Tibial artery (tissue), 4 donors: Measurements from ENCODE around the gene RUSC1.

ENCODE experiments used
- DNase-seq, 2 donors: peaks; one replicate each; pipeline ENCODE4 v3.0.0-alpha.2; 2019
- H3K27ac ChIP-seq, 2 donors: fragments of 200-600 bp; sonication (generic) in 1 of 2; 1 replicate in 1 of 2; 2 replicates in 1 of 2; pipeline ENCODE4 v1.5.1; 2018 to 2019; ENCODE audit warnings: mild to moderate bottlenecking in 1 of 2
- H3K27me3 ChIP-seq, 2 donors: fragments of 200-600 bp; sonication (generic) in 1 of 2; one replicate each; pipeline versions ENCODE4 v1.5.1 to v1.6.0; 2016 to 2019
- H3K36me3 ChIP-seq, 3 donors: fragments of 200-600 bp; sonication (generic) in 2 of 3; one replicate each; pipeline ENCODE4 v1.5.1; 2016 to 2019; ENCODE audit warnings: mild to moderate bottlenecking in 2 of 3
- H3K4me1 ChIP-seq, 4 donors: fragments of 200-600 bp; sonication (generic) in 2 of 4; 1 replicate in 3 of 4; 2 replicates in 1 of 4; pipeline ENCODE4 v1.5.1; 2016 to 2019
- H3K4me3 ChIP-seq, 2 donors: fragments of 200-600 bp; sonication (generic) in 1 of 2; 1 replicate in 1 of 2; 2 replicates in 1 of 2; pipeline ENCODE4 v1.5.1; 2018 to 2019; ENCODE audit warnings: mild to moderate bottlenecking in 2 of 2
- H3K9me3 ChIP-seq, 3 donors: fragments of 200-600 bp; sonication (generic) in 1 of 3; one replicate each; pipeline ENCODE4 v1.5.1; 2016 to 2019
- intact Hi-C: fragments of 100-400 bp; cut with DNase I; formaldehyde crosslinking; loops from one replicate; pipeline ENCODE4 v1.15.0; 2023; ENCODE audit warnings: low total_unique reads
- TF ChIP-seq, protein P1 (sequence below), 2 experiments: fragments of 200-600 bp in 1 of 2; fragments of 450-650 bp in 1 of 2; IDR thresholded peaks; one replicate each; pipeline ENCODE4 v1.5.1; 2017 to 2019; ENCODE audit warnings: antibody characterized with exemption in 2 of 2, mild to moderate bottlenecking in 1 of 2, moderate library complexity in 1 of 2

Gene RUSC1

DNA sequence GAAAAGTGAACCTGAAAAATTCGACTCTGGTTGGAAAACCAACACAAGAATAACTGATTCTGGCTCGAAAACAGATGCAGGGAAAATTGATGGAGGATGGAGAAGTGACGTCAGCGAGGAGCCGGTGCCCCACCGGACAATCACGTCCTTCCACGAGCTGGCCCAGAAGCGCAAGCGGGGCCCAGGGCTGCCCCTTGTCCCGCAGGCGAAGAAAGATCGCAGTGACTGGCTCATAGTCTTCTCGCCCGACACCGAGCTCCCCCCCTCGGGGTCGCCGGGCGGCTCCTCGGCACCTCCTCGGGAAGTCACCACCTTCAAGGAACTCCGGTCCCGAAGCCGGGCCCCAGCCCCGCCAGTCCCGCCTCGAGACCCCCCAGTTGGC is 1.9 kb downstream of the RUSC1 start:
- intact Hi-C loops: loop anchor here (5.0 kb wide), 2 partner anchors 45 to 70 kb away; partner anchors contain the start of gene HCN3
- peaks cover 0 to 27% (median 11%) of the 10 kb centered on the region in 3 donors for H3K36me3 ChIP-seq
- TF ChIP-seq, protein P1, sequence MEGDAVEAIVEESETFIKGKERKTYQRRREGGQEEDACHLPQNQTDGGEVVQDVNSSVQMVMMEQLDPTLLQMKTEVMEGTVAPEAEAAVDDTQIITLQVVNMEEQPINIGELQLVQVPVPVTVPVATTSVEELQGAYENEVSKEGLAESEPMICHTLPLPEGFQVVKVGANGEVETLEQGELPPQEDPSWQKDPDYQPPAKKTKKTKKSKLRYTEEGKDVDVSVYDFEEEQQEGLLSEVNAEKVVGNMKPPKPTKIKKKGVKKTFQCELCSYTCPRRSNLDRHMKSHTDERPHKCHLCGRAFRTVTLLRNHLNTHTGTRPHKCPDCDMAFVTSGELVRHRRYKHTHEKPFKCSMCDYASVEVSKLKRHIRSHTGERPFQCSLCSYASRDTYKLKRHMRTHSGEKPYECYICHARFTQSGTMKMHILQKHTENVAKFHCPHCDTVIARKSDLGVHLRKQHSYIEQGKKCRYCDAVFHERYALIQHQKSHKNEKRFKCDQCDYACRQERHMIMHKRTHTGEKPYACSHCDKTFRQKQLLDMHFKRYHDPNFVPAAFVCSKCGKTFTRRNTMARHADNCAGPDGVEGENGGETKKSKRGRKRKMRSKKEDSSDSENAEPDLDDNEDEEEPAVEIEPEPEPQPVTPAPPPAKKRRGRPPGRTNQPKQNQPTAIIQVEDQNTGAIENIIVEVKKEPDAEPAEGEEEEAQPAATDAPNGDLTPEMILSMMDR (IDR thresholded peaks at IDR 0.05): no peak
- H3K27me3 ChIP-seq: no peaks in the 10 kb centered on the region
- no peaks in the 10 kb centered on the region for H3K9me3 ChIP-seq
- peak overlapping the region; percentile 89 to 99 for H3K27ac ChIP-seq
- peak overlapping the region; percentile 65 to 91 for H3K4me3 ChIP-seq
- DNase-seq: no peak
- H3K4me1 ChIP-seq: peaks cover 0 to 51% (median 33%) of the 10 kb centered on the region in 4 donors

DNA sequence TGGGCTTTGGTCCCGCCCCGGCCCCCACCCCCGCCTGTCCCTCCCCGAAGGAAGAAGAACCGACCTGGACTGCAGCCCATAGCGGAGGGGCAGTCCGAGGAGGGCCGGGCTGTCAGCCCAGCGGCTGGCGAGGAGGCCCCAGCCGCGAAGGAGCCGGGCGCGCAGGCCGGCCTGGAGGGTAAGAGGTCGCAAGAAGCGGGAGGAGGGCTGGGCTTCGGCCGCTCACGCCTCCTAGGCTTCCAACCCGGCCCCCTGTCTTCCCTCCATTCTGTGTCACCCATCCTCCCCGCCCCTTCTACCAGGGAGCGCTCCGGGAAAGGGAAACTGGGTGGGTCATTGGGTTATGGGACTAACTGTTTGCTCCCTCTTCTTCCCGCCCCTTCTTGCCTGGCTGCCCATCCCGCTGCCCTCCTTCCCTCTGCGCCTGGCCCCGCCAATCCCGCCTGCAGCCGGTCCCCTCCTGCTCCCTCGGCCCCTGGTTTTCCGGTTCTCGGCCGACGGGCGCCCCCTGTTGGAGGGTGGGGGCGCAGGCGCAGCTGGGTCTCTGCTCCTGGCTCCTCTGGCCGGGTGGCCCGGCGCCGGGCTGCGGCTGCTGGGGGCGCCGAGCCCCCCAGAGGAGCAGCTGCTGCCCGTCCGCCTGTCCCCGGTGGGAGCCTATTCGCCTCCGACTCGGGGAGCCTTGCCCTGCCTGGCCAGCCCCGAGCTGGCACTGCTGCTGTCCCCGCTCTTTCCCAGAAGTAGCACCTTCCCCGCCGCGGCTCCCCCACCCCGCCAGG is 2.4 kb downstream of the RUSC1 start:
- H3K27me3 ChIP-seq: no peaks in the 10 kb centered on the region
- intact Hi-C loops: loop anchor here (5.0 kb wide), 2 partner anchors 46 to 71 kb away; partner anchors contain the start of gene HCN3
- peaks cover 0 to 30% (median 17%) of the 10 kb centered on the region in 3 donors for H3K36me3 ChIP-seq
- H3K4me3 ChIP-seq: peak overlapping the region; percentile 65 to 91
- peaks cover 0 to 51% (median 33%) of the 10 kb centered on the region in 4 donors for H3K4me1 ChIP-seq
- peak; percentile 94 to 98 for DNase-seq
- peak overlapping the region; percentile 89 to 99 for H3K27ac ChIP-seq
- no peaks in the 10 kb centered on the region for H3K9me3 ChIP-seq
- TF ChIP-seq, protein P1 (IDR thresholded peaks at IDR 0.05): peak; percentile 95 to 97

DNA sequence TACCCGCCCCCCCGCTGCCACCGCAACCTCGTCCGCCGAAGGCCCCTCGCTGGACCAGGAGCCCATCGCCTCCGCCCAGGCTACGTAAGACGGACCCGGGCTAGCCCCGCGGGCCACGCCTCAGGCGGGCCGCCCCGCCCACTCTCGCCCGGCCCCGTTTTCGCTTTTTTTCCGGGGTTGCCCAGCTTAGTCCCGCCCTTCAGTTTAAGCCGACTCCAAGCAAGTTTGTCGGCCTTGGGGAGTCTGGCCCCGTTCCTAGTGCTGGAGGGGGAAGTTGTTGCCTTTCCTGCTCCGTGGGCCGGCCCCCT is 3.0 kb downstream of the RUSC1 start:
- Histone ChIP-seq H3K27me3 (no peaks in the 10 kb centered on the region), H3K9me3 (no peaks in the 10 kb centered on the region), H3K4me1 (peaks cover 0 to 51% (median 35%) of the 10 kb centered on the region in 4 donors), H3K4me3 (peak overlapping the region; percentile 65 to 91), H3K27ac (peak overlapping the region; percentile 89 to 99), H3K36me3 (peaks cover 4 to 30% (median 22%) of the 10 kb centered on the region in 3 donors)
- TF ChIP-seq, protein P1 (IDR thresholded peaks at IDR 0.05): no peak
- DNase-seq: peak; percentile 88 to 97
- intact Hi-C loops: loop anchor here (5.0 kb wide), 2 partner anchors 46 to 71 kb away; partner anchors contain the start of gene HCN3

DNA sequence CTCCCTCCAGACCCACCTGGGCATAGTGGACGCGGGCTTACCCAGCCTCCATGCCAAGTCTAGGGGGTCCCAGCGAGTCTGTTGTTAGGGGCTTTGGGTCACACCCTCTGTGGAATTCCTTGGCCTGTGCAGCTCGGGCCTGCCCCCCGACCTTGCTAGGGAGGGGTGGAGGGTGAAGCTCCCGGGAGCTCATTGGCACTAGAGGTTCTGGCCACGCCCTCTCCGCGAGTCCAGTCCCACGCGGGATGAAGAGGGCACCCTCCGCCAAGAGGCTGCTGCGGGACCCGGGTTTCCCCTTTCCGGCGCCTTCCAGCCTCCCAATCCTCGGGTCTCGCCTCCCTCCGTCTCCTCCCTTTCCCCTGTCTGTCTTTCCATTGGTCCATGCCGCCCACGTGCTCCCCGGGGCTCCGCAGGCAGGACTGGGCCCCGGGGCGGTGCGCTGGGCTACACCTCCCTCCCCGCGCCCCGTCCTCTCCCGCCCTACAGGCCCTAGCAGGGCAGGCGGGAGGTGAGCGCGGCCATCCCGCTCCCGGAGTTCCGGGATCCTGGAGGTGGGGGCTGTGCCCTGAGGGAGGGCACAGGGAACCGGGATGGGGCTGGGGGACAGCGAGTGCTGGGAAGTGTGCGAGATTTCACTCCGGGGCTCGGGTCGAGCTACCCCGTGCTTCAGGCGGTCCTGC is 3.5 kb downstream of the RUSC1 start:
- intact Hi-C loops: loop anchor here (5.0 kb wide), 2 partner anchors 47 to 72 kb away; partner anchors contain the start of gene HCN3
- H3K36me3 ChIP-seq: peaks cover 6 to 33% (median 27%) of the 10 kb centered on the region in 3 donors
- H3K27ac ChIP-seq: peak overlapping the region; percentile 89 to 99
- H3K4me1 ChIP-seq: peaks cover 0 to 53% (median 37%) of the 10 kb centered on the region in 4 donors
- H3K9me3 ChIP-seq: no peaks in the 10 kb centered on the region
- H3K4me3 ChIP-seq: peak overlapping the region; percentile 65 to 91
- TF ChIP-seq, protein P1 (IDR thresholded peaks at IDR 0.05): no peak
- peak; percentile 97 to 99 for DNase-seq
- no peaks in the 10 kb centered on the region for H3K27me3 ChIP-seq

DNA sequence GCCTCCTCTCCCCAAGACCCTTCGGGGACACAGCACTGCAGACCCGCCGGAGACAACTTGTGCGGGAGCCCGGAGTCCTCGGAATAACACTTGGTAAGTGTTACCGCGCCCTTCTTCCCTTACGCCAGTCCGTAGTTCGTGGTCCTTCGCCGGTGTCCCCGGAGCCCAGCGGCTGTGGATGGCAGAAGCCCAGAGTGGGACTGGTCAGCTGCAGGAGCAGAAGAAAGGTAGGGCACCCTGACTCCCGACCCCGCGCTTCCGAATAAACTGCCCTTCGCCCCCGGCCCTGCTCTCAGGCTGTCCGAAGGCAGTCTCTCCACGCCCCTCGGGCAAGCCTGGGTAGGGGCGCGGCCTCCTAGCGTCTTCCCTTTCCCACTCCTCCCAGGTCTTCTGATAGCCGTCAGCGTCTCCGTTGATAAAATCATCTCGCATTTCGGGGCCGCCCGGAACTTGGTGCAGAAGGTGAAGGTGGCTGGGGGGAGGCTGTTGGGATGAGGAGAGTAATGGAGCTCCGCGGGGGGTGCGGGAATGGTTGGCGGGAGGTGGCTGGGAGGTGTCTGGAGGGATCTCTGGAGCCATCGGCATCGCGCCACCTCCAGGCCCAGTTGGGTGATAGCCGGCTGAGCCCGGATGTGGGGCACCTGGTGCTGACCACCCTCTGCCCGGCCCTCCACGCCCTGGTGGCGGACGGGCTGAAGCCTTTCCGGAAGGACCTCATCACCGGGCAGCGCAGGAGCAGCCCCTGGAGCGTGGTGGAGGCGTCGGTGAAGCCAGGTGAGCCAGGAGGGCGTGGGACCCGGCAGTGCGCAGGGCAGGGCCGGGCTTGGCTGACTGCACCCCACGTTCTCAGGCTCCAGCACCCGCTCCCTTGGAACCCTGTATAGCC is 4.3 kb downstream of the RUSC1 start:
- peak overlapping the region; percentile 89 to 99 for H3K27ac ChIP-seq
- TF ChIP-seq, protein P1 (IDR thresholded peaks at IDR 0.05): peak; percentile 29 to 32
- peak overlapping the region; percentile 65 to 91 for H3K4me3 ChIP-seq
- H3K4me1 ChIP-seq: peaks cover 0 to 51% (median 35%) of the 10 kb centered on the region in 4 donors
- peaks cover 6 to 39% (median 29%) of the 10 kb centered on the region in 3 donors for H3K36me3 ChIP-seq
- intact Hi-C loops: loop anchor here (5.0 kb wide), 2 partner anchors 48 to 73 kb away; partner anchors contain the start of gene HCN3
- no peaks in the 10 kb centered on the region for H3K27me3 ChIP-seq
- DNase-seq: peak; percentile 51 to 75
- H3K9me3 ChIP-seq: no peaks in the 10 kb centered on the region
